ENCODE data around the gene SORCS3. TPM values are rescaled to one million over a fixed set of nuclear protein-coding genes. Genes with fewer than 3 reads are reported as not detected.
A peak's percentile ranks its signal among the peaks of the same experiment; 100 is the strongest.

Gene SORCS3
- total RNA-seq = 0.25 TPM

DNA sequence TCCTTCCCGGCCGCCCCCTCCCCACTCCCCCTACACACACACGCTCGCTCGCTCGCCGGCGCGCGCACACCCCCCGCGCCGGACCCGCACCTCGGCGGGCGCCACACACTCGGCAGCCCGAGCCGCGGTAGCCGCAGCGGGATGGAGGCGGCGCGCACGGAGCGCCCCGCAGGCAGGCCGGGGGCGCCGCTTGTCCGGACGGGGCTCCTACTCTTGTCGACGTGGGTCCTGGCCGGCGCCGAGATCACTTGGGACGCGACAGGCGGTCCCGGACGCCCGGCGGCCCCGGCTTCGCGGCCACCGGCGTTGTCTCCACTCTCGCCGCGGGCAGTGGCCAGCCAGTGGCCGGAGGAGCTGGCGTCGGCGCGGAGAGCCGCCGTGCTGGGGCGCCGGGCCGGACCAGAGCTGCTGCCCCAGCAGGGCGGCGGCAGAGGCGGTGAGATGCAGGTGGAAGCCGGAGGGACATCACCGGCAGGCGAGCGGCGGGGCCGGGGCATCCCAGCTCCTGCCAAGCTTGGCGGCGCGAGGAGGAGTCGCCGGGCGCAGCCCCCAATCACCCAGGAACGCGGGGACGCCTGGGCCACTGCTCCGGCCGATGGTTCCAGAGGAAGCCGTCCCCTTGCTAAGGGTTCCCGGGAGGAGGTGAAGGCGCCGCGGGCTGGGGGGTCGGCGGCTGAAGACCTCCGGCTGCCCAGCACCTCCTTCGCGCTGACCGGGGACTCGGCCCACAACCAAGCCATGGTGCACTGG lies at the start of gene SORCS3:
SORCS3 (plus strand) TSS at position 104 of the 750 bp plus-strand sequence.
- intact Hi-C loops (cut with DNase I) = no loop called here
- Histone ChIP-seq H3K4me3 (peak within 1 kb of the TSS; percentile 25 to 33), H3K27ac (no peak within 1 kb of the TSS), H3K27me3 (no peaks in the 10 kb centered on the region), H3K9me3 (no peaks in the 10 kb centered on the region), H3K36me3 (no peaks in the 10 kb centered on the region), H3K4me1 (peaks cover 12% of the 10 kb centered on the region)
- no peak for DNase-seq (ENCODE audit: extremely low spot score in 2 of 2)
- TF ChIP-seq, protein P1, sequence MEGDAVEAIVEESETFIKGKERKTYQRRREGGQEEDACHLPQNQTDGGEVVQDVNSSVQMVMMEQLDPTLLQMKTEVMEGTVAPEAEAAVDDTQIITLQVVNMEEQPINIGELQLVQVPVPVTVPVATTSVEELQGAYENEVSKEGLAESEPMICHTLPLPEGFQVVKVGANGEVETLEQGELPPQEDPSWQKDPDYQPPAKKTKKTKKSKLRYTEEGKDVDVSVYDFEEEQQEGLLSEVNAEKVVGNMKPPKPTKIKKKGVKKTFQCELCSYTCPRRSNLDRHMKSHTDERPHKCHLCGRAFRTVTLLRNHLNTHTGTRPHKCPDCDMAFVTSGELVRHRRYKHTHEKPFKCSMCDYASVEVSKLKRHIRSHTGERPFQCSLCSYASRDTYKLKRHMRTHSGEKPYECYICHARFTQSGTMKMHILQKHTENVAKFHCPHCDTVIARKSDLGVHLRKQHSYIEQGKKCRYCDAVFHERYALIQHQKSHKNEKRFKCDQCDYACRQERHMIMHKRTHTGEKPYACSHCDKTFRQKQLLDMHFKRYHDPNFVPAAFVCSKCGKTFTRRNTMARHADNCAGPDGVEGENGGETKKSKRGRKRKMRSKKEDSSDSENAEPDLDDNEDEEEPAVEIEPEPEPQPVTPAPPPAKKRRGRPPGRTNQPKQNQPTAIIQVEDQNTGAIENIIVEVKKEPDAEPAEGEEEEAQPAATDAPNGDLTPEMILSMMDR (IDR thresholded peaks at IDR 0.05) = no peak
- no peak for TF ChIP-seq POLR2AphosphoS5 (IDR thresholded peaks at IDR 0.05; ENCODE audit: insufficient read depth in 1 of 2, low read depth in 1 of 2)
- TF ChIP-seq POLR2A (IDR thresholded peaks at IDR 0.05) = no peak

DNA sequence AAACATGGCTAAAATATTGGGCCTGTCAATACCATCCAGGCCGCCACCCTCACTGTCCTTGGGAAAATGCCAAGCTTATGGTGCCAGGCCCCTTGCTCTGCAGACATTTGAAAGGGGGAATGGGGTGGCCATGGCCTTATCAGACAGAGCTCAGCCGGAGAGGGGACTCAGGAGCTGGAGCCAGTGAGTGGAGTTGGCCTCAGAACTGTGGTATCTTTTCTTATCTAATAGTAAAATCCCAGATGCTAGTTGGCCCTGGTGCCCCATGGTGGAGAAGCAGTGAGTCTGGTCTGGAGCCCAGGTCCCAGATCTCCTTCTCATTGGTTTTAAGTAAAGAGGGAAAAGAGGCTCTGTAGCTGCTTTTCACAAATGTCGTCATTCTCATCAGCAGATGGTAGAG lies 49.6 kb upstream of the SORCS3 start:
- TF ChIP-seq POLR2A (IDR thresholded peaks at IDR 0.05) (no peak), POLR2AphosphoS5 (IDR thresholded peaks at IDR 0.05; ENCODE audit: insufficient read depth in 1 of 2, low read depth in 1 of 2) (no peak)
- TF ChIP-seq, protein P1 (IDR thresholded peaks at IDR 0.05) = no peak
- DNase-seq (ENCODE audit: extremely low spot score in 2 of 2) = peak in 1 of 2 donors; percentile 22
- intact Hi-C loops (cut with DNase I) = no loop called here

DNA sequence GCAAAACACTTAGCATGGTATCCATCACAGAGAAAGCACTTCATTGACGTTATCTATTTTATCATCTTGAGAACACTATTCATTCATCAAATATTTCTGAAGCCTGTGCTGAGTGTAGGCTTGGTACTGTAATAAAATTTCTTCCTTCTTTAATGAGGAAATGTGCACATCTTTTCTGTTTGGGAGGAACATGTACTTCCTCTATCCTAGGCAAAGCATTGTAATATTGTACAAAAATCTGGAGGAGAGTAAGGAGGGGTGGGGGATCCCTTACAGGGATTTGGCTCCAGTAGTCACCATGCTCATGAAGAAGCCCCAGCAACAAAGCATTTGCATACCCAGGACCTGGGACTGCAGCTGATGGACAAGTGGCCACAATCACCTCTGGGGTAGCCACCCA lies 39.9 kb upstream of the SORCS3 start:
- no peaks in the 10 kb centered on the region for H3K4me1 ChIP-seq
- no peaks in the 10 kb centered on the region for H3K36me3 ChIP-seq
- H3K9me3 ChIP-seq = no peaks in the 10 kb centered on the region
- H3K27ac ChIP-seq = no peak overlapping the region
- TF ChIP-seq POLR2A (IDR thresholded peaks at IDR 0.05) (no peak), POLR2AphosphoS5 (IDR thresholded peaks at IDR 0.05; ENCODE audit: insufficient read depth in 1 of 2, low read depth in 1 of 2) (no peak)
- TF ChIP-seq, protein P1 (IDR thresholded peaks at IDR 0.05) = no peak
- H3K27me3 ChIP-seq = no peaks in the 10 kb centered on the region
- intact Hi-C loops (cut with DNase I) = no loop called here
- no peak overlapping the region for H3K4me3 ChIP-seq
- DNase-seq (ENCODE audit: extremely low spot score in 2 of 2) = peak; percentile 29 to 46

More for the DNA sequence above, 49.6 kb upstream of the SORCS3 start:
- Histone ChIP-seq H3K36me3 (no peaks in the 10 kb centered on the region), H3K4me1 (no peaks in the 10 kb centered on the region), H3K9me3 (no peaks in the 10 kb centered on the region), H3K27me3 (no peaks in the 10 kb centered on the region), H3K4me3 (no peak overlapping the region), H3K27ac (no peak overlapping the region)

DNA sequence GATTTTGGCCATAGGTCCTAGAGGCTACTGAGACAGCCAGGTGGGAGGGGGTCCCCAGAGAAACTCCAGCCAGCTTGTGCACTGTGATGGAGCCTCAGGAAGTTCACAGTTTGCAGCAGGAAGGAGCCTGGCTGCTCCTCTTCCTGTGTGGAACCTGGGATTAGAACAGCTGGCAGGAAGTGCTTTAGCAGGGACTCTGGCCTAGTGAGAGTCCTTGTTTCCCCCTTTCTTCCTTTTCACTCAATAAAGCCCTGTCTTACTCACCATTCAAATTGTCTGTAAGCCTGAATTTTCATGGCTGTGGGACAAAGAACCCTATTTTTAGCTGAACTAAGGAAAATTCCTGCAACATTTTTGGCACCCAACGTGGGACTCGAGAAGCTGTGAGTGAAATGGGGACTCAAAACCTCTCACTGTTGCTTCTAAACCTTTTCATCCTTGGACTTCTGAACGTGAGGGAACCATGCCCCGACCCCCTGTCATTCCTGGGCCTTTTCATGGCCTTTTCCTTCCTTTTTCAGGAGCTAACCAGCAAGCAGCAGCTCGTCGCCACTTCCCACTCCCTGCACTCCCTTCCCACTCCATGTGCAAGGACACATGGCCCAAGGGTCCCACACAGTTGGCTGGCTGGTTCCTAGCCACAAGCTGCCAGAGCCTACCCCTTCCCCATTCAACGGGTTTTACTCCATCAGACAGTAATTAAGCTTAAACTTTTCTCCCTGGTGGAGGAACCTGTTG lies 32.8 kb upstream of the SORCS3 start:
- peak; percentile 74 to 85 for DNase-seq (ENCODE audit: extremely low spot score in 2 of 2)
- no peaks in the 10 kb centered on the region for H3K36me3 ChIP-seq
- intact Hi-C loops (cut with DNase I) = no loop called here
- no peaks in the 10 kb centered on the region for H3K27me3 ChIP-seq
- no peak overlapping the region for H3K27ac ChIP-seq
- H3K9me3 ChIP-seq = no peaks in the 10 kb centered on the region
- no peaks in the 10 kb centered on the region for H3K4me1 ChIP-seq
- H3K4me3 ChIP-seq = no peak overlapping the region
- no peak for TF ChIP-seq POLR2A (IDR thresholded peaks at IDR 0.05)
- no peak for TF ChIP-seq POLR2AphosphoS5 (IDR thresholded peaks at IDR 0.05; ENCODE audit: insufficient read depth in 1 of 2, low read depth in 1 of 2)
- TF ChIP-seq, protein P1 (IDR thresholded peaks at IDR 0.05) = no peak
